ENCODE data around the gene ASPSCR1.
"Not testable (repeated sequence)": the region's sequence is repeated elsewhere in the genome, so short reads cannot be mapped to it uniquely, and the experiment has no call there.

Gene ASPSCR1

GRCh38 chr17:82037092-82037888, 59.9 kb downstream of the ASPSCR1 start, which contains the start of gene DCXR:
Gene DCXR (minus strand): TSS chr17:82037697. CDS start chr17:82037682, 15 bp downstream.
- Histone ChIP-seq H4K91ac (ENCODE audit: low read length) (peak within 1 kb of the TSS; percentile 62), H3K23ac (ENCODE audit: low read length in 2 of 2) (no peak within 1 kb of the TSS), H3K14ac (ENCODE audit: low read length in 2 of 2) (peak within 1 kb of the TSS in 1 of 2 experiments; percentile 91), H3K4ac (ENCODE audit: low read depth in 1 of 2, low read length in 2 of 2) (peak within 1 kb of the TSS; percentile 44 to 66), H3K36me3 (ENCODE audit: control insufficient read depth in 1 of 2, insufficient read depth in 2 of 2, low read depth in 1 of 2, low read length in 2 of 2) (peaks cover 0 to 24% of the 10 kb centered on the region in 2 experiments), H3K4me1 (ENCODE audit: control insufficient read depth, insufficient read depth, low read depth, low read length) (peaks cover 17% of the 10 kb centered on the region), H2BK5ac (ENCODE audit: low read depth, low read length, poor library complexity, severe bottlenecking) (no peak within 1 kb of the TSS), H3K4me3 (ENCODE audit: insufficient read depth in 1 of 2, low read depth in 1 of 2, low read length in 2 of 2) (peak within 1 kb of the TSS; percentile 66 to 86), H2AK5ac (ENCODE audit: low read length, severe bottlenecking) (no peak within 1 kb of the TSS), H3K18ac (ENCODE audit: low read depth in 1 of 2, low read length in 2 of 2) (peak within 1 kb of the TSS; percentile 79 to 87), H2AFZ (ENCODE audit: low read depth, low read length) (peak within 1 kb of the TSS; percentile 29), H3K27ac (ENCODE audit: low read length, poor library complexity, severe bottlenecking) (peak within 1 kb of the TSS; percentile 15), H4K8ac (ENCODE audit: low read length) (peak within 1 kb of the TSS; percentile 73), H3K79me1 (replicated peaks; ENCODE audit: low read length, poor library complexity, severe bottlenecking) (peaks cover 11% of the 10 kb centered on the region), H2BK120ac (ENCODE audit: low read depth, low read length) (no peak within 1 kb of the TSS), H3K9ac (ENCODE audit: low read length) (peak within 1 kb of the TSS; percentile 83), H3K4me2 (ENCODE audit: low read length, poor library complexity, severe bottlenecking) (peak within 1 kb of the TSS; percentile 75), H3K27me3 (ENCODE audit: control insufficient read depth in 1 of 2, insufficient read depth in 1 of 2, low read length in 2 of 2) (peaks cover 0 to 9% of the 10 kb centered on the region in 2 experiments), H3K9me3 (ENCODE audit: control insufficient read depth, low read length) (no peaks in the 10 kb centered on the region), H2BK12ac (ENCODE audit: low read length in 2 of 2) (peak within 1 kb of the TSS; percentile 11 to 29), H2BK15ac (ENCODE audit: low read depth, poor library complexity, severe bottlenecking) (peak within 1 kb of the TSS; percentile 70)
- under 1% methylated on average over 85 of the region's 92 CpGs for WGBS
- DNase-seq, result peak; percentile 97

GRCh38 chr17:82037889-82038195, 60.4 kb downstream of the ASPSCR1 start:
- Histone ChIP-seq H3K79me1 (replicated peaks; ENCODE audit: low read length, poor library complexity, severe bottlenecking) (peaks cover 11% of the 10 kb centered on the region), H2AK5ac (ENCODE audit: low read length, severe bottlenecking) (no peak overlapping the region), H3K9ac (ENCODE audit: low read length) (peak overlapping the region; percentile 38), H3K27me3 (ENCODE audit: control insufficient read depth in 1 of 2, insufficient read depth in 1 of 2, low read length in 2 of 2) (peaks cover 0 to 4% of the 10 kb centered on the region in 2 experiments), H3K14ac (ENCODE audit: low read length in 2 of 2) (no peak overlapping the region), H3K27ac (ENCODE audit: low read length, poor library complexity, severe bottlenecking) (no peak overlapping the region), H2BK15ac (ENCODE audit: low read depth, poor library complexity, severe bottlenecking) (no peak overlapping the region), H2BK12ac (ENCODE audit: low read length in 2 of 2) (no peak overlapping the region), H3K9me3 (ENCODE audit: control insufficient read depth, low read length) (no peaks in the 10 kb centered on the region), H3K4me2 (ENCODE audit: low read length, poor library complexity, severe bottlenecking) (peak overlapping the region; percentile 62), H2AFZ (ENCODE audit: low read depth, low read length) (peak overlapping the region; percentile 29), H3K23ac (ENCODE audit: low read length in 2 of 2) (no peak overlapping the region), H4K91ac (ENCODE audit: low read length) (no peak overlapping the region), H2BK120ac (ENCODE audit: low read depth, low read length) (no peak overlapping the region), H3K4ac (ENCODE audit: low read depth in 1 of 2, low read length in 2 of 2) (no peak overlapping the region), H3K18ac (ENCODE audit: low read depth in 1 of 2, low read length in 2 of 2) (no peak overlapping the region), H3K36me3 (ENCODE audit: control insufficient read depth in 1 of 2, insufficient read depth in 2 of 2, low read depth in 1 of 2, low read length in 2 of 2) (peaks cover 0 to 23% of the 10 kb centered on the region in 2 experiments), H4K8ac (ENCODE audit: low read length) (no peak overlapping the region), H2BK5ac (ENCODE audit: low read depth, low read length, poor library complexity, severe bottlenecking) (no peak overlapping the region), H3K4me1 (ENCODE audit: control insufficient read depth, insufficient read depth, low read depth, low read length) (peaks cover 16% of the 10 kb centered on the region), H3K4me3 (ENCODE audit: insufficient read depth in 1 of 2, low read depth in 1 of 2, low read length in 2 of 2) (peak overlapping the region in 1 of 2 experiments; percentile 86)
- DNase-seq, result no peak
- 32% methylated on average over 10 of the region's 10 CpGs for WGBS

GRCh38 chr17:82038796-82039409, 61.5 kb downstream of the ASPSCR1 start:
- not testable (repeated sequence) for H2BK15ac ChIP-seq (ENCODE audit: low read depth, poor library complexity, severe bottlenecking); H4K91ac ChIP-seq (ENCODE audit: low read length); H3K18ac ChIP-seq (ENCODE audit: low read depth in 1 of 2, low read length in 2 of 2); H3K4ac ChIP-seq (ENCODE audit: low read depth in 1 of 2, low read length in 2 of 2); H2AFZ ChIP-seq (ENCODE audit: low read depth, low read length); H3K14ac ChIP-seq (ENCODE audit: low read length in 2 of 2); H2BK5ac ChIP-seq (ENCODE audit: low read depth, low read length, poor library complexity, severe bottlenecking); H3K79me1 ChIP-seq (replicated peaks; ENCODE audit: low read length, poor library complexity, severe bottlenecking); H3K27me3 ChIP-seq (ENCODE audit: control insufficient read depth in 1 of 2, insufficient read depth in 1 of 2, low read length in 2 of 2); H2AK5ac ChIP-seq (ENCODE audit: low read length, severe bottlenecking); DNase-seq; H3K27ac ChIP-seq (ENCODE audit: low read length, poor library complexity, severe bottlenecking); H3K9ac ChIP-seq (ENCODE audit: low read length); H3K4me2 ChIP-seq (ENCODE audit: low read length, poor library complexity, severe bottlenecking); H3K4me3 ChIP-seq (ENCODE audit: insufficient read depth in 1 of 2, low read depth in 1 of 2, low read length in 2 of 2); H2BK120ac ChIP-seq (ENCODE audit: low read depth, low read length); H2BK12ac ChIP-seq (ENCODE audit: low read length in 2 of 2); H3K9me3 ChIP-seq (ENCODE audit: control insufficient read depth, low read length); H4K8ac ChIP-seq (ENCODE audit: low read length); H3K23ac ChIP-seq (ENCODE audit: low read length in 2 of 2)
- WGBS, result 95% methylated on average over 15 of the region's 16 CpGs
- Histone ChIP-seq H3K36me3 (ENCODE audit: control insufficient read depth in 1 of 2, insufficient read depth in 2 of 2, low read depth in 1 of 2, low read length in 2 of 2) (peaks cover 0 to 13% of the 10 kb centered on the region in 2 experiments), H3K4me1 (ENCODE audit: control insufficient read depth, insufficient read depth, low read depth, low read length) (peaks cover 16% of the 10 kb centered on the region)

GRCh38 chr17:82039695-82040299, 62.4 kb downstream of the ASPSCR1 start:
- no peaks in the 10 kb centered on the region for H3K27me3 ChIP-seq (ENCODE audit: control insufficient read depth in 1 of 2, insufficient read depth in 1 of 2, low read length in 2 of 2)
- H2AK5ac ChIP-seq (ENCODE audit: low read length, severe bottlenecking), result no peak overlapping the region
- no peaks in the 10 kb centered on the region for H3K9me3 ChIP-seq (ENCODE audit: control insufficient read depth, low read length)
- H3K4ac ChIP-seq (ENCODE audit: low read depth in 1 of 2, low read length in 2 of 2), result no peak overlapping the region
- peak overlapping the region in 1 of 2 experiments; percentile 23 for H3K14ac ChIP-seq (ENCODE audit: low read length in 2 of 2)
- no peak overlapping the region for H2BK12ac ChIP-seq (ENCODE audit: low read length in 2 of 2)
- H3K9ac ChIP-seq (ENCODE audit: low read length), result no peak overlapping the region
- no peak overlapping the region for H3K18ac ChIP-seq (ENCODE audit: low read depth in 1 of 2, low read length in 2 of 2)
- peaks cover 0 to 8% of the 10 kb centered on the region in 2 experiments for H3K36me3 ChIP-seq (ENCODE audit: control insufficient read depth in 1 of 2, insufficient read depth in 2 of 2, low read depth in 1 of 2, low read length in 2 of 2)
- H2BK5ac ChIP-seq (ENCODE audit: low read depth, low read length, poor library complexity, severe bottlenecking), result no peak overlapping the region
- H2BK120ac ChIP-seq (ENCODE audit: low read depth, low read length), result no peak overlapping the region
- no peak overlapping the region for H2AFZ ChIP-seq (ENCODE audit: low read depth, low read length)
- WGBS, result 92% methylated on average over 8 of the region's 8 CpGs
- peaks cover 10% of the 10 kb centered on the region for H3K79me1 ChIP-seq (replicated peaks; ENCODE audit: low read length, poor library complexity, severe bottlenecking)
- DNase-seq, result no peak
- no peak overlapping the region for H4K91ac ChIP-seq (ENCODE audit: low read length)
- no peak overlapping the region for H2BK15ac ChIP-seq (ENCODE audit: low read depth, poor library complexity, severe bottlenecking)
- no peak overlapping the region for H4K8ac ChIP-seq (ENCODE audit: low read length)
- H3K23ac ChIP-seq (ENCODE audit: low read length in 2 of 2), result no peak overlapping the region
- H3K4me2 ChIP-seq (ENCODE audit: low read length, poor library complexity, severe bottlenecking), result no peak overlapping the region
- no peak overlapping the region for H3K4me3 ChIP-seq (ENCODE audit: insufficient read depth in 1 of 2, low read depth in 1 of 2, low read length in 2 of 2)
- H3K27ac ChIP-seq (ENCODE audit: low read length, poor library complexity, severe bottlenecking), result no peak overlapping the region
- peaks cover 16% of the 10 kb centered on the region for H3K4me1 ChIP-seq (ENCODE audit: control insufficient read depth, insufficient read depth, low read depth, low read length)

All from mesenchymal stem cell (in vitro differentiated cells and primary cell).